K562 (cell line): ENCODE results near the gene GUCA2B. TPM values are rescaled to one million over a fixed set of nuclear protein-coding genes. Genes with fewer than 3 reads are reported as not detected.

ENCODE experiments used
- ASH1L ChIP-seq: fragments of 450-650 bp; IDR thresholded peaks from 2 replicates; pipeline ENCODE4 v1.6.1; 2018; ENCODE audit warnings: borderline replicate concordance, mild to moderate bottlenecking, low read depth; ENCODE audit not compliant: partially characterized antibody
- CEBPG ChIP-seq, 3 experiments: fragments of 200-800 bp in 1 of 3; sonication (Bioruptor generic) in 1 of 3; sonication (generic) in 1 of 3; formaldehyde crosslinking in 1 of 3; IDR thresholded peaks in 2 of 3; conservative IDR thresholded peaks in 1 of 3; 2 replicates each; pipeline versions ENCODE4 v1.6.1 to v1.8.0; 2016 to 2022; ENCODE audit warnings: missing compliant biosample characterization in 2 of 3, missing genetic modification characterization in 2 of 3, mild to moderate bottlenecking in 1 of 3, missing genetic modification reagents in 1 of 3
- CREM ChIP-seq: IDR thresholded peaks from 2 replicates; pipeline ENCODE4 v1.6.1; 2014; ENCODE audit warnings: antibody characterized with exemption, low read depth
- HMGN3 ChIP-seq: IDR thresholded peaks from 2 replicates; pipeline ENCODE4 v1.6.1; 2011; ENCODE audit warnings: borderline replicate concordance, low read depth, mild to moderate bottlenecking, mixed read lengths, low read length; ENCODE audit not compliant: insufficient read length; ENCODE audit errors: extremely low read depth
- IFI16 ChIP-seq: fragments of 250-450 bp; sonication (Bioruptor Pico); IDR thresholded peaks from 2 replicates; pipeline ENCODE4 v2.1.2; 2022; ENCODE audit warnings: mild to moderate bottlenecking, inconsistent platforms
- MYC ChIP-seq, 2 experiments: fragments of 250-450 bp in 1 of 2; sonication (Bioruptor Pico) in 1 of 2; IDR thresholded peaks; 2 replicates each; pipeline versions ENCODE4 v1.5.1 to v1.6.1; 2012 to 2021; ENCODE audit warnings: low read depth in 2 of 2, borderline replicate concordance in 1 of 2, improper control_type of control experiment in 1 of 2, low read length in 1 of 2, mild to moderate bottlenecking in 1 of 2, moderate library complexity in 1 of 2
- NR2C2 ChIP-seq, 2 experiments: fragments of 200-800 bp in 1 of 2; sonication (Bioruptor generic) in 1 of 2; sonication (generic) in 1 of 2; formaldehyde crosslinking in 1 of 2; IDR thresholded peaks; 2 replicates each; pipeline versions ENCODE4 v1.6.1 to v1.8.0; 2016 to 2022; ENCODE audit warnings: mild to moderate bottlenecking in 1 of 2, missing compliant biosample characterization in 1 of 2, missing genetic modification characterization in 1 of 2, missing genetic modification reagents in 1 of 2
- RAD21 ChIP-seq, 2 experiments: fragments of 250-450 bp in 1 of 2; fragments of 450-650 bp in 1 of 2; sonication (Bioruptor Pico) in 1 of 2; formaldehyde crosslinking in 1 of 2; IDR thresholded peaks in 1 of 2; conservative IDR thresholded peaks in 1 of 2; 2 replicates each; pipeline versions ENCODE4 v1.4.0 to v1.8.0; 2020 to 2022; ENCODE audit warnings: mild to moderate bottlenecking in 2 of 2, moderate library complexity in 1 of 2
- SIX5 ChIP-seq, 2 experiments: IDR thresholded peaks; 2 replicates each; pipeline ENCODE4 v1.6.1; 2011; ENCODE audit warnings: low read length in 2 of 2, borderline replicate concordance in 1 of 2, low read depth in 1 of 2, mild to moderate bottlenecking in 1 of 2, moderate library complexity in 1 of 2; ENCODE audit not compliant: insufficient read depth in 1 of 2
- SMC3 ChIP-seq: conservative IDR thresholded peaks from 2 replicates; pipeline ENCODE4 v1.6.1; 2011; ENCODE audit warnings: low read depth, low read length, improper control_type of control experiment; ENCODE audit not compliant: insufficient read depth
- XRCC5 ChIP-seq: fragments of 200-400 bp; formaldehyde crosslinking; IDR thresholded peaks from 2 replicates; pipeline ENCODE4 v1.6.1; 2017; ENCODE audit warnings: low read depth, mild to moderate bottlenecking, low read length
- ZNF830 ChIP-seq: fragments of 250-450 bp; sonication (Bioruptor Pico); IDR thresholded peaks from 2 replicates; pipeline ENCODE4 v1.5.0; 2021; ENCODE audit warnings: mild to moderate bottlenecking
- polyA plus RNA-seq, 8 experiments: library from polyadenylated mRNA; depleted of rRNA in 4 of 8; stranded (reverse) in 5 of 8; unstranded in 3 of 8; fragments of >200 nt; fragmentation: Nextera tagmentation in 2 of 8; fragmentation: Illumina TruSeq in 1 of 8; extraction: Ambion mirVana in 2 of 8; extraction: Trizol in 1 of 8; gene quantifications; 2 replicates each; pipeline versions ENCODE4 v1.2.1 to v1.2.3, GENCODE V29; 2011 to 2014; ENCODE audit warnings: inconsistent platforms in 1 of 8, missing spikeins in 1 of 8
- total RNA-seq, 7 experiments: library from RNA; depleted of rRNA in 6 of 7; stranded (reverse); fragments of >200 nt in 6 of 7; fragmentation: Illumina TruSeq in 2 of 7; extraction: Trizol in 2 of 7; gene quantifications; 2 replicates each; pipeline versions ENCODE4 v1.2.1 to v1.2.3, GENCODE V29; 2011 to 2021; ENCODE audit warnings: low replicate concordance in 1 of 7
- TF ChIP-seq, protein P1 (sequence below), 2 experiments: fragments of 450-650 bp; formaldehyde crosslinking in 1 of 2; IDR thresholded peaks; 2 replicates each; pipeline versions ENCODE4 v1.4.0 to v1.6.1; 2014 to 2020; ENCODE audit warnings: mild to moderate bottlenecking in 2 of 2, borderline replicate concordance in 1 of 2, low read depth in 1 of 2
- TF ChIP-seq, protein P2 (sequence below): fragments of 450-650 bp; formaldehyde crosslinking; IDR thresholded peaks from 2 replicates; pipeline ENCODE4 v1.4.0; 2020; ENCODE audit warnings: mild to moderate bottlenecking, moderate library complexity

The GUCA2B gene
- total and polyA plus RNA-seq, 9 of the 15 experiments (the other 6 are each of a cell fraction or from before 2014, with no cell fraction given), result not detected

GRCh38 chr1:42146626-42147320, 6.4 kb upstream of the GUCA2B start (continued):
- TF ChIP-seq, protein P1, sequence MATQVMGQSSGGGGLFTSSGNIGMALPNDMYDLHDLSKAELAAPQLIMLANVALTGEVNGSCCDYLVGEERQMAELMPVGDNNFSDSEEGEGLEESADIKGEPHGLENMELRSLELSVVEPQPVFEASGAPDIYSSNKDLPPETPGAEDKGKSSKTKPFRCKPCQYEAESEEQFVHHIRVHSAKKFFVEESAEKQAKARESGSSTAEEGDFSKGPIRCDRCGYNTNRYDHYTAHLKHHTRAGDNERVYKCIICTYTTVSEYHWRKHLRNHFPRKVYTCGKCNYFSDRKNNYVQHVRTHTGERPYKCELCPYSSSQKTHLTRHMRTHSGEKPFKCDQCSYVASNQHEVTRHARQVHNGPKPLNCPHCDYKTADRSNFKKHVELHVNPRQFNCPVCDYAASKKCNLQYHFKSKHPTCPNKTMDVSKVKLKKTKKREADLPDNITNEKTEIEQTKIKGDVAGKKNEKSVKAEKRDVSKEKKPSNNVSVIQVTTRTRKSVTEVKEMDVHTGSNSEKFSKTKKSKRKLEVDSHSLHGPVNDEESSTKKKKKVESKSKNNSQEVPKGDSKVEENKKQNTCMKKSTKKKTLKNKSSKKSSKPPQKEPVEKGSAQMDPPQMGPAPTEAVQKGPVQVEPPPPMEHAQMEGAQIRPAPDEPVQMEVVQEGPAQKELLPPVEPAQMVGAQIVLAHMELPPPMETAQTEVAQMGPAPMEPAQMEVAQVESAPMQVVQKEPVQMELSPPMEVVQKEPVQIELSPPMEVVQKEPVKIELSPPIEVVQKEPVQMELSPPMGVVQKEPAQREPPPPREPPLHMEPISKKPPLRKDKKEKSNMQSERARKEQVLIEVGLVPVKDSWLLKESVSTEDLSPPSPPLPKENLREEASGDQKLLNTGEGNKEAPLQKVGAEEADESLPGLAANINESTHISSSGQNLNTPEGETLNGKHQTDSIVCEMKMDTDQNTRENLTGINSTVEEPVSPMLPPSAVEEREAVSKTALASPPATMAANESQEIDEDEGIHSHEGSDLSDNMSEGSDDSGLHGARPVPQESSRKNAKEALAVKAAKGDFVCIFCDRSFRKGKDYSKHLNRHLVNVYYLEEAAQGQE (IDR thresholded peaks at IDR 0.05; ENCODE audit: borderline replicate concordance), result peak; percentile 79
- TF ChIP-seq, protein P1 (CRISPR knock-in tag; IDR thresholded peaks at IDR 0.05; ENCODE audit: low read depth), result no peak
- TF ChIP-seq SIX5 (IDR thresholded peaks at IDR 0.05; ENCODE audit: borderline replicate concordance in 1 of 2, insufficient read depth in 1 of 2, low read depth in 1 of 2, low read length in 2 of 2) (no peak), XRCC5 (peak; percentile 69; the same call in 1 of the 2 replicates), NR2C2 (CRISPR knock-in tag; IDR thresholded peaks at IDR 0.05) (0 out of 2 replicates have a peak, but pooled peaks have one; percentile 24), NR2C2 (tag; IDR thresholded peaks at IDR 0.05) (no peak), CREM (0 out of 2 replicates have a peak, but pooled peaks have one; percentile 30), MYC (IDR thresholded peaks at IDR 0.05; ENCODE audit: low read depth, low read length) (no peak), MYC (CRISPR knock-in tag; IDR thresholded peaks at IDR 0.05; ENCODE audit: borderline replicate concordance, low read depth) (no peak), SMC3 (peak; percentile 94), ZNF830 (no peak), HMGN3 (no peak), IFI16 (CRISPR knock-in tag) (no peak), ASH1L (no peak), CEBPG (CRISPR knock-in tag; IDR thresholded peaks at IDR 0.05) (peak; percentile 36; the same call in 1 of the 2 replicates), CEBPG (tag; conservative IDR thresholded peaks at IDR 0.05 in 1 of 2, IDR thresholded peaks at IDR 0.05 in 1 of 2) (no peak), RAD21 (CRISPR knock-in tag; conservative IDR thresholded peaks at IDR 0.05 in 1 of 2, IDR thresholded peaks at IDR 0.05 in 1 of 2) (peak; percentile 73 to 95)
- TF ChIP-seq, protein P2, sequence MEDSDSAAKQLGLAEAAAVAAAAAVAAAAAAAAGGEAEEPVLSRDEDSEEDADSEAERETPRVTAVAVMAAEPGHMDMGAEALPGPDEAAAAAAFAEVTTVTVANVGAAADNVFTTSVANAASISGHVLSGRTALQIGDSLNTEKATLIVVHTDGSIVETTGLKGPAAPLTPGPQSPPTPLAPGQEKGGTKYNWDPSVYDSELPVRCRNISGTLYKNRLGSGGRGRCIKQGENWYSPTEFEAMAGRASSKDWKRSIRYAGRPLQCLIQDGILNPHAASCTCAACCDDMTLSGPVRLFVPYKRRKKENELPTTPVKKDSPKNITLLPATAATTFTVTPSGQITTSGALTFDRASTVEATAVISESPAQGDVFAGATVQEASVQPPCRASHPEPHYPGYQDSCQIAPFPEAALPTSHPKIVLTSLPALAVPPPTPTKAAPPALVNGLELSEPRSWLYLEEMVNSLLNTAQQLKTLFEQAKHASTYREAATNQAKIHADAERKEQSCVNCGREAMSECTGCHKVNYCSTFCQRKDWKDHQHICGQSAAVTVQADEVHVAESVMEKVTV (CRISPR knock-in tag), result peak; percentile 62; the same call in 1 of the 2 replicates
